ENCODE results near the gene TMEM232.
A peak's percentile ranks its signal among the peaks of the same experiment; 100 is the strongest.
"Not testable (repeated sequence)": the region's sequence is repeated elsewhere in the genome, so short reads cannot be mapped to it uniquely, and the experiment has no call there.

The TMEM232 gene

DNA sequence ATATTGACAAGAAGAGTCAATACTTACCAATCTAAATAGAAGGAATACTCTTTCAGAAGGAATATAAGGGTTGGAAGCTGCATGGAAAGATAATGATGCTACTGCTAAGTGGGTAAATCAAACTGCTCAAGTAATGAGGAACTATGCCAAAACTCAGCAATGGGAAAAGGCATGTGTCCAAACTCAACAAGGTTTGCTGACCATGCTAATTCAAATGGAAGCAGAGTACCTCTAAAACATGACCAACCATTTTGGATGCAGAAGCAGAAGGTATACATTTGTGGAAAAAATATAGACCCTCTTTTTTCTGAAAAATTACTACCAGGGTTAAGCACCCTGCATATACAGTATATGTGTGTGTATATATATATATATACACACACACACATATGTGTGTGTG, 21.1 kb downstream of the TMEM232 start:
- no peak for DNase-seq

DNA sequence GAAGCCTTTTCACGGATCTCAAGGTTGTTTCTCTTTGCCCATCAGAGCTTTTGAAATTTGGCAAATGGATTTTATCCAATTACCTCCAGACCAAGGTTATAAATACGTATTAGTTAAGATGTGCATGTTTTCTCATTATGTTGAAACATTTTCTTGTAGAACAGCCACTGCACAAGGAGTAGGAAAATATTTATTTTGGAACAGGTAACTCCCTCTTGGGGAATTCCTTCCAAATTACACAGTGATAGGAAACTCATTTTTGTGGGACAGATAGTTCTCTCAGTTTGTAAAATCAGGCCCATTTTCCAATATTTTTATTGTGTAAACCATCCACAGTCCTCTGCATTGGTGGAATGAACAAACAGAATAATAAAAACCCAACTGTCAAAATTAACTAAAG, 23.0 kb downstream of the TMEM232 start:
- no peak for DNase-seq

DNA sequence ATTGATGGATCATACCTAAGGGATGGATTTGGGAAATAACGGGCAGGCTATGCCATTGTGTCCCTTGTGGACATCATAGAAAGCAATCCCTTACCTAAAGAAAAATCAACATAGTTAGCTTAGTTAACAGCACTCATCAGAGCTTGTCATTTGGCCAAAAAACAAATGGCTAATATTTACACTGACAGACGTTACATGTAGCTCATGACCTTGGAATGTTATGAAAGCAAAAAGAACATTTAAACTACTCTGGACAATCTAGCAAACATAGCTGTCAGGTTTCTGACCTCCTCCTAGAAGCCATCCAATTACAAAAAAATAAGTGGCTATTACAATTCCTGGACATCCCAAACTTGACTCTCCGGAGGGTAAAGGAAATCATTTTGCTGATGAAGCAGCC, 23.8 kb downstream of the TMEM232 start:
- DNase-seq = no peak

DNA sequence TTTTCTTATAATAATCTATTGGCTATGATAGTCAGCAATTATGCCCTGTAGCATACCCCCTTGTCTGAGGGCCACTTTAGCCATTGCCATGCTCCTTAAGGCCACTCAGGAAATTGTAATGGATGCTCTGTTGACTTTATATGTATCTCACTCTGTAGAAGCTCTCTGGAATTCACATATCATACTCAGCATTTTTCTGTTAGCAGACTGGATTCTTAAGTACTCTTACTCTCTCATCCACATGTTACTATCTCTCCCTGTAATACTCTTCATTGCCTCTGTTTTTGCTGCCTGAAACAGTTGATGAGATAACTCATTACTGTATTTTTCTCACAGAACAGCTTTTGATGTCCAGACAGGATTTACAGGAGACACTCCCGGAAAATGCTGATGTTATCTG, 24.2 kb downstream of the TMEM232 start:
- no peak for DNase-seq

DNA sequence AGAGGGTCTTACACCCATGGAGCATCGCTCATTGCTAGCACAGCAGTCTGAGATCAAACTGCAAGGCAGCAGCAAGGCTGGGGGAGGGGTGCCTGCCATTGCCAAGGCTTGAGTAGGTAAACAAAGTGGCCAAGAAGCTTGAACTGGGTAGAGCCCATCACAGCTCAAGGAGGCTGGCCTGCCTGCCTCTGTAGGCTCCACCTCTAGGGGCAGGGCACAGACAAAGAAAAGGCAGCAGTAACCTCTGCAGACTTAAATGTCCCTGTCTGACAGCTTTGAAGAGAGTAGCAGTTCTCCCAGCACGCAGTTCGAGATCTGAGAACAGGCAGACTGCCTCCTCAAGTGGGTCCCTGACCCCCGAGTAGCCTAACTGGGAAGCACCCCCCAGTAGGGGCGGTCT, 33.8 kb downstream of the TMEM232 start:
- DNase-seq = not testable (repeated sequence)

DNA sequence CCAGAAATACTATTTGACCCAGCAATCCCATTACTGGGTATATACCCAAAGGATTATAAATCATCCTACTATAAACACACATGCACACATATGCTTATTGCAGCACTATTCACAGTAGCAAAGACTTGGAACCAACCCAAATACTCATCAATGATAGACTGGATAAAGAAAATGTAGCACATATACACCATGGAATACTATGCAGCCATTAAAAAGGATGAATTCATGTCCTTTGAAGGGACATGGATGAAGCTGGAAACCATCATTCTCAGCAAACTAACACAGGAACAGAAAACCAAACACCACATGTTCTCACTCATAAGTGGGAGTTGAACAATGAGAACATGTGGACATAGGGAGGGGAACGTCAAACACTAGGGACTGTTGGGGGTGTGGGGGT, 35.9 kb downstream of the TMEM232 start:
- DNase-seq = not testable (repeated sequence)

DNA sequence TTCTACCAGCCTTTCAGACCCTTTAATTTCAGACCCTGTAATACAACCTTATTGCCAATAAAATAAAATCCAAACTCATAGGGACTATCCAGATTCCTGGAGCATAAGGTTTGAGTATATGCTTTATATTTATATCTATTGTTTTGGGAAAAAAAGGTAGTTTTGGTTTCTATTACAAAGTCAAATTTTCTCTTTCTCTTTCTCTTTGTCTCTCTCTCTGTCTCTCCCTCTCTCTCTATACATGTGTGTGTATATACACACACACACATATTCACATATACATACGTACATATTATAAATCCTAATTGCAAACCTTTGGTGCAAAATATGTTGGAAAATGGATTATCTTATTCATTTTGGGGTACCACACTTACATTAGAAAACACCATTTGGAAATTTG, 39.0 kb downstream of the TMEM232 start:
- DNase-seq = no peak

DNA sequence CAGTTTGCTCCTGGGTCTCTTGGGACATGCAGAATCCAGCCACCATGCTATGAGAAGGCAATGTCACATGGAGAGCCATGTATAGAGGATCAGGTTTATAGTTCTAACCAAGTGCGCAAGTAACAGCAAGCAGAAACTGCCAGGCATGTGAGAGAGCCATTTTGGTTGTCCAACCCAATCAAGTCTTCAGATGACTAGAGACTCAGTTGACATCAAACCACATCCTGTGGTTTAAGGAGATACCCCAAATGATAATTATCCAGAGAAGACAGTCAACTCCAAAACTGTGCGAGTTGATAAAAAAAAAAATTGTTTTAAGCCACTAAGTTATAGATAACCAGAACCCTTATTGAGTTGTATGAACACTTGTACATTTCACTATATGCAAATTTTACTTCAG, 40.2 kb downstream of the TMEM232 start:
- no peak for DNase-seq

DNA sequence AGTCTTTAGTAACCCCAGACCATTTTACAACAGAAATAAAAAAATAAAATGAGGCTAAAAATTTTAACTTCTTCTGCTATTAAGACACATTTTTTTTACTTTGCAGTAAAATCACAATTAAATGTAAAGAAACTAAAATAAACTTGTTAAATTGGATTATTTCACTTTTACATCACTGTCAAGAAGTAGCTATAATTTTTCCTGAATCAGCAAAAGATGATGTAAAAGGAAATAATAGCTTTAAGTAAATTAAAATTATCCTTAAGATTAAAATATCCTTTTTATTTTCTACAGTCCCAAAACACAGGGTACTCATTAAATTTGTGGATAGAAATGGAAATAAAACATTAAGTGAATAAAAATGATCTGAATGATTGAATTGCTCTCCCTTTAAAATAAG, 44.5 kb downstream of the TMEM232 start:
- DNase-seq = no peak

DNA sequence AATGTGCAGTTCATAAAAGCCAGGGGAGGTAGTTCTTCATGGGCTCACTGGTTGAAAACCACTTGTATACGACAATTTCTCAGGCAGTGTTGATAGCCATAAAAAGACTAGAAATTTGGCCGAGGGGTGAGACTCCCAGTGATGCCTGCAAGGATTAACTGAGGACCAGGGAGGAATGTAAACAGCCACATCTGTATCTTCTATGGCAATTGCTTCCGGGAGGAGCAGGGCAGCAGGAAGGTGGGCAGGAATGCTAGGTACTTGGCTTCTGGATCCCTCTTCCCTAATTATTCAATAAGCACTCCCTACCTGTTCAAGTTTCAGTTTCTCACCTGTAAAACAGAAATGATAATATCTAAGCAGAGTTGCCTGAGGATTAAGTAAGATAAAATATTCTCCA, 45.4 kb downstream of the TMEM232 start:
- DNase-seq = no peak

DNA sequence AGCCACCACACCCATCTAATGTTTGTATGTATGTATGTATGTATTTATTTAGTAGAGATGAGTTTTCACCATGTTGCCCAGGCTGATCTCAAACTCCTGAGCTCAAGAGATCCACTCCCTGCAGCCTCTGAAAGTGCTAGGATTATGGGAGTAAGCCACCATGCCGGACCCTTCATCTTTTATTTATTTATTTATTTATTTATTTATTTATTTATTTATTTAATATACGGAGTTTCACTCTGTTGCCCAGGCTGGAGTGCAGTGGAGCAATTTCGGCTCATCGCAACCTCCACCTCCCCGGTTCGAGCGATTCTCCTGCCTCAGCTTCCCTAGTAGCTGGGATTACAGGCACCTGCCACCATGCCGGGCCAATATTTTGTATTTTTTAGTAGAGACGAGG, 49.9 kb downstream of the TMEM232 start:
- DNase-seq = not testable (repeated sequence)

DNA sequence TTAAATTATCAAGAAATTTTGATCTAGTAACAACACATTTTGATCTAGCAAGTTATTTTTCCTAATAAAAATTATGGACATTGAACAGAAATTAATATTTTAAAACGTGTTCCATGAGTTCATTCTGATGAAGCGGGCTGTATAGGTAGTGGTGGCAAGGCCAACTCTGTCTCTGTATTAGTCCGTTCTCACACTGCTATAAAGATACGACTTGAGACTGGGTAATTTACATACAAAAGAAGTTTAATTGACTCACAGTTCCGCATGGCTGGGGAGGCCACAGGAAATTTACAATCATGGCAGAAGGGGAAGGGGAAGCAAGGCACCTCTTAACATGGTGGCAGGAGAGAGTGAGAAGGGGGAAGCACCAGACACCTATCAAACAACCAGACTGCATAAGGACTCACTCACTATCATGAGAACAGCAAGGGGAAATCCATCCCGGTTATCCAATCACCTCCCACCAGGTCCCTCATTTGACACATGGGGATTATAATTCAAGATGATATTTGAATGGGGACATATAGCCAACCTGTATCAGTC, 61.2 kb downstream of the TMEM232 start:
- no peak for DNase-seq

DNA sequence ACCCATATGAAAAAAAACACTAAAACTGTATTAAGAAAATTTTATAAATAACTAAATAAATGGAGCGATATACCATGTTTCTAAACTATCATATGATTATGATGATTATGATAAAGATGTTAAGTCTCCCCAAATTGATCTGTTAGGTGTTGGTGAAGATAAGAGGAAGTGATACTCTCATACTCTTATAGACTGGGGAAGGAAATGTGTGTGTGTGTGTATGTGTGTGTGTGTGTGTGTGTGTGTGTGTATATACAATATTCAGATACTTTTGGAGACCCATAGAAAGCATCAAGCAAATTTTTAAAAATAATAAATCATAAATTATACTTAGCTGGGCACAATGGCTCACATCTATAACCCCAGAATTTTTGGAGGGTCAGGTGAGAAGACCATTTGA, 62.9 kb downstream of the TMEM232 start:
- DNase-seq = no peak

DNA sequence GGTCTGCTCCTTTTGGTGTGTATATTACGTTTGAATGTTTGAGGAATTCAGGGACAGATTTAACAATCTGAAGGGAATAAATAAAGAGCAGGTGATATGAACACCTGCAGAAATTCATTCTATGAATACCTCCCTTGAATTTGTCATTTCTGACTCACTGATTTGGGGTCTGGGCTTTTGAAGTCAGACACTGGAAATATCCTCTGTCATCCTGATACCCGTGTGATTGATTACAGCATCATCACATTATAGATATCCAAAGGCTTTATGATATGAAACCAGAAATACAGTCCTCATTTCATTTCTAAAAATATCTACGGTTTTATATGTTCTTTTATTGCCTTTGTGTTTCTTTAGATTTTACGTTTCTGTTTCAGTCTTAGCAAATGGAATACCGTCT, 68.5 kb downstream of the TMEM232 start:
- DNase-seq = no peak

DNA sequence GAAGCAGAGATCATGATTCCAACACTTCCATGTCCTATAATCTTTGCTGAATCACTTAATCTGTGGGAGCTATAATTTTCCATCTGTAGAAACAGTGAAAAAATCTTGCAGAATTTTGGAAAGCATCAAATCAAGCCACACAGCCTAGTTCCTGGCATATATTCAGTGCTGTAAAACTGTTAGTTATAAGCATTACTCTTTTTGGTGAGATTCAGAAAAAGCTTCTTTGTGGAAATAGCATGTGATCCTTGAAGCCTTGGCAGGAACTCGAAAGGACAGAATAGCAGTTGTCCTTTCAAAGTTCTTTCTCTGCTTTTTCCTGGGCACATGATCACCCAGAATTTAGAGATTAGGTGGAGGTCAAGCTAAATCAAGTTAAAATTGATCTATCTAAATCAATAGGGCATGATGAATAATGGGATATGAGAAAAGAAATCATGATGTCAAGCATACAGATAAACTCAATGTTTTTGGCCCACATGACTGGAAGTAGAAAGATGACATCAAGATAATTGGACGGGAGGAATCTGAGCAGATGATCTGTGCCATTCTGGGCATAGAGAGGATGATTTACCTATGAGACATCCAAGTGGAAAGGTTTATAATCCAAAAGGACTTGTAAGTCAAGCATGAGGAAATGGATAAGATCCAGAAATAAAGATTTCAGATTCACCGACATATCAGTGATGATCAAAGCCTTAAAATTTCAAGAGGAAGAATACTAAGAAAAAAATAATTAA, 73.1 kb downstream of the TMEM232 start:
- DNase-seq = no peak

DNA sequence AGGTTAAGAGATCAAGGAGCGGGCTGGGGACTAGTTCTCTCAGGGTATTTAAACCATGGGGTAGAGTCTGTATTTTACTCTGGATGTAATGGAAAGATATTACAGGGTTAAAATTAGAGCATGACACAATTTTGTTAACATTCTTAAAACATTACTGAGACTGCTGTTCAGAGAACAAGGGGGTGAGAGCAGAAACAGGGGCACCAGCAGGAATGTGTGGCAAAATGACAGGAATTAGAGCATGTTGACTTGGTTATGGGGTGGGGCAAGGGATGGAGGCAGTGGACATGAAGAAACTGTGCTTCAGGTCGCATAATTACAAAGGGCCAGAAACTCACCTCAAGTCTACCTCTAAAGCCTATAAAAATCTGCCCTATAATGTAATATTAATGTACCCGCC, 75.0 kb downstream of the TMEM232 start:
- DNase-seq = no peak

DNA sequence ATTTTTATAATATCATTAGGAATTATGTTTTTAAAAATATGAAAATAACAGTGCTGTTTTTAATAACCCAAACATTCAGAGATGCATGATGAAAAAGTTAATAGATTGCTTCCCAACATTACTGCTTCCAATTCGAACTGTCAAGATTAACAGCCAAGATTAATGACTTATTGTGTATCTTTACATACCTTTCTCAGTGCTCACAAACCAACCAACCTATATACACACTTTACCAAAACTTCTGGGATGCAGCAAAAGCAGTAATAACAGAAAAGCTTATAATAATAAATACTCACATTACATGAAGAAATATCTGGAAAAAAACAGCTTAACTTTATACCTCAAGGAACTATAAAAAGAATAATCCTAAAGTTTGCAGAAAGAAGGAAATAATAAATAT, 82.1 kb downstream of the TMEM232 start:
- DNase-seq = no peak

DNA sequence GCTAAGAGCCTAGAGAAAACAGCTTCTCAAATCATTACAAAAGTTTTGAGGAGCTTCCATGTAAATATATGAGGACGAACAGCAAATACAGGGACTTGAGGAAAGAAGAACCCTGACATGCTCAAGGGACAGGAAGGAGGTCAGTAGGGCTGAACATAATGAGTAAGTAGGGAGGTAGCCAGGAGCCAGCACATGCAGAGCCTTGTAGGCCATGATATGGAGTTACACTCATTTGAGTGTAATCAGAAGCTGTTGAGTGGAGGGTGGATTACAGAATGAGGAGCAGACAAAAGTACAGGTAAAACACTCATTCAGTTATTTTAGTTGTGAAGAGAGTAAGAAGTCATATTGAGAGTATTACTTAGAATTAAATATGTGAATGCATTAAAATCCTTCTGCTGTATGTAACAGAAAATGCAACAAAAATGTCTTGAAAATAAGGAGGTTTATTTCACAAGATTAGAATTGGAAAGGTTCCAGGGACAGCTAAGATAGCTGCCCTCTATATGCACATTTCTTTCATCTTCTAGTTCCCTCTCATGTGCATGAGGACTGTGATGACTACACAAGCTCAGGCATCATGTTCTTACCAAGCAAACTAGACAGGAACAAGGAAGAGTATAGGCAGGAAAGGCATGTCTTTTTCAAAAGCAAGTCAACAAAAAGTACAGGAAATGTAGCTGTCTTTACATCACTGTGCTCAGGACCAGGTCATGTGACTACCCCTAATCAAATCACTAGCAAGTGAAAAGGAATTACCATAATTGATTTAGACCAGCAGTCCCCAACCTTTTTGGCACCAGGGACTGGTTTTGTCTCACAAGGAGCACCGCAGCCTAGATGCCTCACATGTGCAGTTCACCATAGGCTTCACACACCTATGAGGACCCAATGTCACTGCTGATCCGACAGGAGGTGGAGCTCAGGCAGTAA, 87.2 kb downstream of the TMEM232 start:
- DNase-seq = no peak

DNA sequence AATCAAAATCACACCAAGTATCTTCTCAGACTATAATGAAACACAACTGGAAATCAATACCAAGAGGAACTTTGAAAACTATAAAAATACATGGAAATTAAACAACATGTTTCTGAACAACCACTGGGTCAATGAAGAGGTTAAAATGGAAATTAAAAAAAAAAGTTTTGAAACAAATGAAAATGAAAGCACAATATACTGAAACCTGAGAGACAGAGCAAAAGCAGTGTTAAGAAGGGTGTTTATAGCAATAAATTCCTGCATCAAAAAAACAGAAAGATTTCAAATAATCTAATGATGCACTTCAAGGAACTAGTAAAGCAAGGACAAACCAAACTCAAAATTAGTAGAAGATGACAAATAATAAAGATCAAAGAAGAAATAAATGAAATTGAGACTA, 92.0 kb downstream of the TMEM232 start:
- DNase-seq = no peak

DNA sequence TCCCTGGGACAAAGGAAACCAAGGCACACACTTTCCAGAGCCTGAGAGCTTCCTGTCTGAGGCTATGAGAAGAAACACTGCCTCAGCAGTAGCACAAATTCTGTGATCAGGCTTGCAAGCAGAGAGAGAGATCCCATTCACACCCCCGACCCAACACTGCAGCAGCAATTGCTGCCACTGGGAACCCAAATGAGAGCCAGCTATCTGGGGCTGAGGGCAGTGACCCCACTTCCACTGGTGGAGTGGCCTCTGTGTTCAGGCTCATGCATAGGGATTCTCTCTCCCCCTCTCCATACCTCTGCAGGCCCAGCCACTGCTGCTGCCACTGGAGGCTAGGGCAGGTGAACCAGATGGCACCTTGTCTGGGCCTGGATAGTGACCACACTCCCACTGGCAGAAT, 95.2 kb downstream of the TMEM232 start:
- DNase-seq = no peak

DNA sequence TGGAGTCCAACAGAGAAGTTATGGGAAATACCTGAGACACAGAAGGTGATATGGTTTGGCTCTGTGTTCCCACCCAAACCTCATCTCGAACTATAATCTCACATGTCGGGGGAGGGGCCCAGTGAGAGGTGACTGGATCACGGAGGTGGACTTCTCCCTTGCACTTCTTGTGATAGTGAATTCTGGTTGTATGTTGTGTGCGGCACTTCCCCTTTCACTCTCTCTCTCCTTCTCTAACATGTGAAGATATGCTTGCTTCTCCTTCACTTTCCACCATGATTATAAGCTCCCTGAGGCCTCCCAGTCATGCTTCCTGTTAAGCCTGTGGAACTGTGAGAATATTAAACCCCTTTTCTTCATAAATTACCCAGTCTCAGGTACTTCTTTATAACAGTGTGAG, 96.1 kb downstream of the TMEM232 start:
- DNase-seq = no peak

DNA sequence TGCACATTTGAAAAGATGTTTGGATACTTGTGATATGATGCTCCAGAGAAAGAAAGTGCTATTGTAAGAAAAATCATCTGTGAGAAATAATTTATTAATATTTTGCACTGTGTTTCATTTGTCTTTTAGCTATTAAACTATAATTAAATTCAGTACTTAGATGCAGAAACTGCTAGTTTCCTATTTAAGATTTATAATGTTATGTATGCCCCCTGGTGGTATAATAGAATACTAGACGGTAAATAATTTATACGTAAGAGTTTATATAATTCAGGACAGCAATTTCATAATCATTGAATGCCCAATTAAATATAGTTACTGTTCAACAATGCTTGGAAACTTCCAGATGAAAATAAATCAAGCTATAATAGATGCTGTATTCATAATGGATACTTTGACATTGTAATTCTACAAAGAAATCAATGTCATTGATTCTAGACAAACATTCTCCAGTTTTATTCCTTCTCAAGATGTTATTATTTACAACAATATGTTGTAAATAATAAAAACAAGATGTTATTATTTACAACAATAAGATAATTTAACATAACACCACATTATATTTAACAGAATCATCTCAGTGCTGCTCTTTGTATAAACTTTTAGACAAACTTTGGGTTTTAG, 101.0 kb downstream of the TMEM232 start:
- DNase-seq = peak; percentile 59

DNA sequence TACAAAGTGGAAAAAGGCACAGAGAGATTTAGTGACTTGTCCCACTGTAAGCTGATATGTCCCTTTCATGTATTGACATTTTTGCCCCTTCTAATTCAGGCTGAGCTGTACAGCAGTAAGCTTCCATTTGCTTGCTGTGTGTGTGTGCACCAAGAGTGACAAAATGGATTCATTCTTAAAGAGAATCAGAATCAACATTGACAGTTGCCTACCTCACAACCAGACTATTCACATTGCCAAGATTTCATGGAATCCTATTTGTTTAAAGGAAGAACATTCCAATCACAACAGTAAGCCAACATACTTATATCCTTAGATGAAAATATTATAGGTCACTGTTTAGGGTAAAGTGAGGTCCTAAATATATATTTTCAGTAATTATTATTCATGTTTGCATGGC, 102.6 kb downstream of the TMEM232 start:
- DNase-seq = peak; percentile 11

DNA sequence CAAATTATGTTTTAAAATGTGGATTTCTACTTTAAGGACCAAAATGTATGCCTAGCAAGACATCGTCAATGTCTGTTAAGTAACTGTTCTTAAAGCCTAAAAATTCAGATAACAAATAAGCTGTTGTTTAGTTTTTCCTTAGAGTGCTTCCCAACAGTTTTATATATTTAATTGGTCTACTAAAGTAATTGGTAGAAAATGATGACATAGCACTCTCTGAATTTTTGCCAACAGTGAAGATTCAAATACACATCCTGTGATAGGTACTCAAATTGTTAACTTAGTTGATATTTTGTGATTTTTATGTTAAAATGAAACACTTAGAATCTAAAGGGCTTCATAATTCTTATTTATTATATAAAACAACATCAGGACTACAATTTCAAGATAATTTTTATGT, 107.5 kb downstream of the TMEM232 start:
- DNase-seq = no peak

All from amniotic stem cell (primary cell).